NCI-H345 treated with DMSO at 0.1 percent for 48 hours (cell line): ENCODE measurements around the gene DACT2.
"Not testable (repeated sequence)": the region's sequence is repeated elsewhere in the genome, so short reads cannot be mapped to it uniquely, and the experiment has no call there.

Source experiments
- DNase-seq: peaks from one replicate; lab custom pipeline; 2025; ENCODE audit not compliant: unreplicated experiment; lab: John Stamatoyannopoulos, UW

The DACT2 gene

DNA sequence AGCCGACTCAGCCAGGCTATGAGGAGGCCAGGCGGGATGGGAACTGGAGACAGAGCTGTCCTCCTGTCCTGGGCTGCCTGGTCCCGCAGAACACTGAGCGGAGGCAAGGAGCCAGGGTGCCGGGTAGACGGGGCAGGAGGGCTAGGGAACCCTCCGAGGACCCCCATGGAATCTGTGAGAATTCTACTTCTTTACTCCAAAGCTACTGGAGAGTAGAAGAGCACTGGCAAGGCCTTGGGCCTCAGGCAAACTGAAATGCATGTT is 14.9 kb downstream of the DACT2 start:
- no peak for DNase-seq

DNA sequence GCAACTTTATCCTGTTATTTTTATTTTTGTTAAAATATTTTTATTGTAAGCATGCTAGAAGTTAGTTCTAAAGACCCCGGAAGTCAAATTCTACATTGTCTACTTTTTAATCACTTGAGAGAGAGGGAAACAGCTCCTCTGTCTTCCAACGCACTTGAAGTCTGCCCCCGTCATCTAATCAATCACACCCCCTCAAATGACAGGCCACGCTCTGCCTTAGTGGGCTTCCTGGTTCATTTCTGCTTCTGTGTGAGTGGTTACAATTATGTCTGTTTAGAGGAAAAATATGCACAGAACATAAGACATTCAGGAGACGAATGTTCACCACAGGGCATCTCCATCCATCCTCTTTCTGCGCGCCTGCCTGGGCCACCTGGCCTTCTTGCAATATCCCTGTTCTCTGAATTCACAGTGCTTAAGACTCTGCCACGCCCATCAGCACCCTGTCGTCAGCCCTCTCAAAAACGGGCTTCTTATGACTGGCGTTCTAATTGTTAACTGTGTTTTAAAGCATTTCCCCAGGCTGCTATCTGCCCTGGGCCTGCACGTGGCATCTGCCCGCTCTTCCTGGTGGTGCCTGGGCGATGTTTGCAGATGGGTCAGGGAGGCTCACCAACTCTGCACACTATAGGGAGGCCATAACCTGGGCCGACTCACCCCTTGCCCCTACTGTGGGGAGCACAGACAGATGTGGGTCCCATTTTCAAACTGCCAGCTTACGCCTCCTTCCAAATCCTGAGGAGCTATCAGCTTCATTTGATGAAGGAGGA is 15.4 kb downstream of the DACT2 start:
- no peak for DNase-seq

DNA sequence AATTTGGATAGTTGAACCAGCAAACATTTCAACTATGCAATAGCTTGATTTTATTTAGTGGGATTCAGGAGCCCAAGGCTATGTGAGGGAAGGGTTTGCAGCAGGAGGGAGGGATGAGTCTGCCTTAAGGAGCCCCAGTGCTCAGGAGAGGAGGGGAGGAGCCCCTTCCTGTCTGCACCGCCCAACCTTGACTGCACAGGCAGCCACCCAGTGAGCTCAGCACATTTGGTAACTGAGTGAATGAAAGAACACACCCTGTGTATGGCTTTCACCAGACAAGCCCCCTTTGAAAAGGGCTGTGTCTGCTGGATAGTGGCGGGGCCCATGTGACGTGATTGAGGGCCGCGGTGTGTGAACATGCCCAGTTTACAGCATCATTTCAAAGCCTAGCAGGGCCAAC is 17.0 kb downstream of the DACT2 start:
- DNase-seq, result no peak

DNA sequence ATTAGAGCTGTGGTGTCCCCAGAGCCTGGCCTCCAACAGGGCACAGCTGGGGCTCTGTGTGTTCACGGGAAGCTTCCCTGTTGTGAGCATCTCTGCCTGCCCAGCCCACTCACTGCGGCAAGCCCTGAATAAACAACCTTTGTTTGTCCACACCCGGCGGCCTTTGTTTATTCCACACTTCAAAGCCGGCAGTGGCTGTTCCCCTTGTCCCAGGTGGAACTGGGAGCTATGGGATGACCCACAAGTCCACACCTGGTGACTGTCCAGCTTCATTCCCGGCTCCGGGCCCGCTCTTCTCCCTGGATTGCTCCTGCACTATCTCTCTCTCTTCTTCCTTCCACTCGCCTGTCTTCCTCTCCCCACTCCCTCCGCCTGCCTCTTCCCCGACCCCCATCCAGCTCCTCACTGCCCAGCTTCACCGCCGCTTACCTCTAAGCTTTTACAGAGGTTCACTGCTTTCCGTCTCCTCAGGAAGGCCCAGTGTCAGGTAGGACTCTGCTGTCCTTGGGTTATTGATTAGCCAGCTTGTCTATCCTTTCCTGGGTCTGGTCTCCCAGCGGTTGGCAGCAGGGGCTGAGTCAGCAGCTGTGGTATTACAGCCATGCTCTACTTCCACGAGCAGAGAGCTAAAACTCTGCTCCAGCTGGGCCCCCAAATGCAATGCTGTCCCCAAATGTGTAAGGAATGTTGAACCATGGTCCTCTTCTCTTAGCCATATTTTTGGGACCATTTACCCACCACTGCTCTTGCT is 17.8 kb downstream of the DACT2 start:
- peak; percentile 87 for DNase-seq

DNA sequence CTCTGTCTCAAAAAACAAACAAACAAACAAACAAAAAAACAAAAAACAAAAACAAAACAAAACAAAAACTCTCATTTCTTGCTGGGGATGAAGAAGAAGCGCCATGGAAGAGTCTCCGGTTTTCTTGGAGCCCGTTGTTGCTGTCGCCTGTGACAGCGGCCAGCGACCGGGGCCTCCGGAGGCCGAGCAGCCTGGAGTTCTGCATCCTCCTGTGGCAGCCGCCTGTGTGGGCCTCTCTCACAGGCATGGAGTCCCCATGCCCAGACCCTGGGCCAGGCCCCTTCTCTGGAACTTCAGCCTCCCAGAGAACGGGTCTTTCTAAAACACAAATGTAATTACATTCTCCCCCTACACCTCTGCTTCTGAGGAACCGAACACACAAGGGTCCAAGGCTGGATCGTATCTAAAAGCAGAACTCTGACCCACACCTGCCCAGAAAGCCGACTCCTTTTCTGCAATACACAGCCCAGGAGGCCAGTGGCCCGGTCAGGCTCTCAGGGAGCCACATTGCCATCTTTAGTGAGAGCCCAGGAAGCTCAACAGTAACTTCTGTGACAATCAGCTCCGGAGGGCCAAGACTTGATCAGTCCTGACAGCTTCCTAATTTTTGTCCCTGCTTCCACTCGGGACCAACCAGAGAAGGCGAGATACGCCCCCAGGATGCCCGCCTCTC is 18.5 kb downstream of the DACT2 start:
- no peak for DNase-seq

DNA sequence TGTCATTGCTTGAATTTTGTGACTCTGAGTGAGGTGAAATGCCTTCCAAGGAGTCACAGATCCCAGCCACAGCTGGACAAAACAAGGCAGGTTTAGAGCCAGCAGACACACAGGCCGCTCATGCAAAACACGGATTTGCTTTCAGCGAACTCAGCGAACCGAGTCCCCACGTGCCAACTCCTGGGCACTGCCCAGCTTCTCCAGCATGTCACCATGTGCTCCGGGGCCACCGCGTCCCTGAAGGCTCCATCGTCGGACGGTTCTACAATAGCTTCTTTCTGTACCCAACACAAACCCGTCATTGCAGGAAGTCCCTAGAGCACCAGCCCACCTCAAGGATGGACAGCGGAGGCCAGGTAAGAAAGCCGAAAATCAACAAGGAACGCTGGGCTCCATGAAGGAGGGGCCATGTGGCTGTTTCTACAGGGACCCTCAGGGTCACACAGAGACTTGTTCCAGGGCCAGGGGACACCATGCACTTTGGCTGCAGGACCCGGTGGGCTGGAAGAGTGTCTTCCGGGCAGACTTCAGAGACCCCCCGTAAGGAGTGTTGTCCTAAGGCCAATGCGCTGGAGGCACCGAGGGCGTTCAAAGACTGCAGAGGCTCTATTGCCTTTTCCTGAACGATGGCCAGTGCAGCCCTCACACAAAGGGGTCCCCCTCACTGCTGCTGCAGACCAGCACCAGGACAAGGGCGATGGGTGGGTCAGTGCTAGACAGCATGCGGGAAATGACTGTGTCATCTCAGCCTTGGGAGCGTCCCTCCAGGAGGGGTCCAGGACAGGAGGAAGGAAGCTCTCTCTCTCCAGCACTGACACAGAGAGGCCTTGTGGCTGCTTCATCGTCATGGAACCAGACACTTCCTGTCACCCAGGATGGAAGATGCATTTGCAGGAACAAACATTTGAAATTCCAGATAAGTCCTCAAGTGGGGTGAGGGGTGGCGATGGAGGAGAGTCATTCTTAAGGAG is 19.8 kb downstream of the DACT2 start:
- no peak for DNase-seq

DNA sequence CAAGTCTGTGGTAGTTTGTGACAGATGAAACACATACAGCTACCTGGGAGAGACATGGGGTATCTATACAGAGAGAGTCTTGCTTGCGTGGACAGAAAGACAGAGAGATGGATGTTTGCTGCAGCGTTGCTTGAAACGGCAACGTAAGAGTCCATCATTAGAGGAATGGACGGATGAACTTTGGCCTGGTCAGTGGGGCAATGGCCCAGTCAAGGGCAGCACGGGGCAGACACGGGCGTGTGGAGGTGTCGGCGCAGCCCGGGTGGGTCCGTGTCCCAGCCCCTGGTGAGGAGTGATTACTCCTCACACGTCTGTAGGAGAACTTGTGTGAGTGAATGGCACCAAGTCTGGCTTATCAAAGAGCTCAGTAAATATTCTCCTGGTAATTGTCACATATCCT is 21.9 kb downstream of the DACT2 start:
- DNase-seq, result no peak

DNA sequence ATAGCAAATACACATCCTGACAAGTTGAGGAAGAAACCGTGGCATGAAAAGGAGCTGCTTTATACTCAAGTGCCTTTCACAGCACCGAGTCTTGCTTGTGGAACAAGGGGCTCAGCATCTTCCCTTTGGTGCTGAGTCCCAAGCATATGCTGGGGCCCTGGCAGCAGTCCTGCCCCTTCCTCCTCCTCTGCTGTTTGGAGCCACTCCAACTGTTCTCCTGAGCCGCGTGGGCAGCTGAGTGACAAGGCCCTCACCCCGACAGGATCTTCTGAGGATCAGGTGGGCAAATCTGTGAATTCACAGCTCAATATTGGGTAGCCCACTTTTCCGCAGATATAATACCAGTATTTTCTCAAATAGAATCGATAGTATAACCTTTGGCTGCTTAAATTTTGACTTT is 24.7 kb downstream of the DACT2 start:
- no peak for DNase-seq

DNA sequence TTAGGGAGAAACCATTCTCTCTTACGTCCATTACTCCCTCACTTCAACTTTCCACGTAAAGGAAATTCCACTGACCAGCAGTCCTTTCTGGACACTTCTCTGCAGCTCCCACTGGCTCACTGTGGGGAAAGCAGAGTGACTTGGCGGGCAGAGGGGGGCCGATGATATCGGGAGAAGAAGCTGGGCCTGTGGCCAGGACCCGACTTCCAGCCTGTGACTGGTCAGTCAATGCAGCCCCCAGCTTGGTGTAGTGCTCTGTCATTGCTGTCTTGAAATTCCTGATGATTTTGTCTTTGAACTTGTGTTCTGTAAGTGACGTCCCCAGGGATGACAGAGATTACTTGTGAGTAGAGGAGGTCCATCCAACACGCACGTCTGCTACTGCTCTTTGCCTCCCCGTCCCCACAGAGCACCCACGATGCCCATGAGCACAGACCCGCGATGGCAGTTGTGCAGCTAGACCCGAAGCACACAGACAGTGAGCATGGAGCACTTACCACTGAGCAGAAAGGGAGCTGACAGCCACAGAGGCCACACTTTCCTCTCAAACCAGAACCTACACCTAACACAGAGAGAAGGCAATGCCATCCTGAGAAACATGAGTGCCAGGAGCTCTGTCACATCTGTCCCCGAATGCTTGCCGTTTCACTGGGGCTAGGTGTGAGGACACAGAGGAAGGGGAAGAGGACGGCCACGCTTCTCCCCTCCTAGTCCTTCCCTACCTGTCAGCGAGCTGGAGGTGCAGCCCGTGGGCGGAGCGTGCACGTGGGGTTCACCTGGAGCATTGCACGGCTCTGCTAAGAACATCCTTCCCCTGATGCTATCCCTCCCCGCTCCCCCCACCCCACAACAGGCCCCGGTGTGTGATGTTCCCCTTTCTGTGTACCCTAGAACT is 25.7 kb downstream of the DACT2 start:
- DNase-seq, result no peak

DNA sequence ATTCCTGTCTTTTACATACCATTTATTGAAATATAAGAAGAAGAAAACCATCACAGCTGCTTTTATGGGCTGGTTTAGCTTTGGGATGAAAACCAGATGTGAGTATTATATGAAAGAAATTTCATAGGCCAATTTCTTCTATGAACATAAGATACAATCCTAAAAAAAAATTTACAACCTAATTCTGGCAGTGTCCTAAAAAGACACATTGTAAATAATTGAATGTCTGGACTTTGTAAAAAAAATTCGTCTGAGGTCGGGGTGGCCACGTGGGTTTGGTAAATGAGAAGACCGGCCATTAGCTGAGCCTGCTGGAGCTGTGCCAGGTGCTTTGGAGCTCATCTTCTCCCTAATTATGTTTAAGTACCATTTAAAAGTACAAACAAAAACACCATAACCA is 26.8 kb downstream of the DACT2 start:
- DNase-seq, result peak; percentile 46

DNA sequence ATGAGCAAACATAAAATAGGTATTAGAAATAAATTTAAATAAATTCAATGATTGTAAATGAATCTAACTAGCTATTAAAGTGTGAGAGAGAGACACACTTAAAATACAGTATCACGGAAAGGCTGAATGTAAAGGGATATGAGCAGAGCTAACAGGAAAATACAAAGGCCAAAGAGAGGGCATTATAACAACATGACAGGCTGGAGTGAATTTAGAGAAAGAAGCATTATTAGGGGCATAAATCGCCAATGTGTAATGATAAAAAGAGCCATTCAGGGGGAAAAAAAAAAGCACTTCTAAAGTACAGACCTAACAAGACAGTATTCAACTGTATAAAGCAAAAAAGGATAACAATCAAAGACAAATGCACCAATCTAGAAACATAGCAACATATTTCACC is 28.1 kb downstream of the DACT2 start:
- DNase-seq, result no peak

DNA sequence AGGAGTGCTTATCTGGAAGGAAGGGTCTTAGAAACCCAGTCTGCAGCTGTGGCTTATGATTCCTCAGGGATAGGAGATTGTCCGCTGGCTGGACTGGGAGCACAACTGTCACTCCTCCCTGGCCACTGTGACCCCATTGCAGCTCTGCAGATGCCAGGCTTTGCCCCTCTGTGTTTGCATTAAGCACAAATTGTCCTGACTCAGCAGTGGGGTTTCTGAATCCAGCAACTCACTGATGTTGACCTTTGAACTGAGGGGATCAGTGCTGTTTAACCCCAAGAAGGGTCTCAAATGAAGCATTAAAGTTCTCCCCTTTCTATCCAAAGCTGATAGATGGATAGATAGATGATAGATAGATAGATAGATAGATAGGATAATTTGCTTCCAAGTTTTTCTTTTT is 29.5 kb downstream of the DACT2 start:
- no peak for DNase-seq

DNA sequence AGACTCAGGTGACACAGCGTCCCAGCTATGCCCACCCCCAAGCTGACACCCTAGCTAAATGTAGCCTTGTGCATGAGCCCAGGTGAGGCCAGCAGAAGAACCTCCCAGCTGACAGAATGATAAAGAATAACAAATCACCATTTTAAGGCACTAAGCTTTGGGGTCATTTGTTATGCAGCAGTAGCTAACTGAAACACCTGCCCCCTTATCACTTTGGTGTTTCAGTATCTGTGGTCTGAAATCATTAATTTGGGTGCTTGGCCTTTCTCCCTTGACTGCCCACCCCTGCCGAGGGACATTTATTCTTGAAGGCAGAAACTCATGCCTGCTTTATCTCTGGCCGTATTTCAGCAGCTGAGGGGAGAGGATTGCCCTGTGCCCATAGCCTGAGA is 30.0 kb downstream of the DACT2 start:
- no peak for DNase-seq

DNA sequence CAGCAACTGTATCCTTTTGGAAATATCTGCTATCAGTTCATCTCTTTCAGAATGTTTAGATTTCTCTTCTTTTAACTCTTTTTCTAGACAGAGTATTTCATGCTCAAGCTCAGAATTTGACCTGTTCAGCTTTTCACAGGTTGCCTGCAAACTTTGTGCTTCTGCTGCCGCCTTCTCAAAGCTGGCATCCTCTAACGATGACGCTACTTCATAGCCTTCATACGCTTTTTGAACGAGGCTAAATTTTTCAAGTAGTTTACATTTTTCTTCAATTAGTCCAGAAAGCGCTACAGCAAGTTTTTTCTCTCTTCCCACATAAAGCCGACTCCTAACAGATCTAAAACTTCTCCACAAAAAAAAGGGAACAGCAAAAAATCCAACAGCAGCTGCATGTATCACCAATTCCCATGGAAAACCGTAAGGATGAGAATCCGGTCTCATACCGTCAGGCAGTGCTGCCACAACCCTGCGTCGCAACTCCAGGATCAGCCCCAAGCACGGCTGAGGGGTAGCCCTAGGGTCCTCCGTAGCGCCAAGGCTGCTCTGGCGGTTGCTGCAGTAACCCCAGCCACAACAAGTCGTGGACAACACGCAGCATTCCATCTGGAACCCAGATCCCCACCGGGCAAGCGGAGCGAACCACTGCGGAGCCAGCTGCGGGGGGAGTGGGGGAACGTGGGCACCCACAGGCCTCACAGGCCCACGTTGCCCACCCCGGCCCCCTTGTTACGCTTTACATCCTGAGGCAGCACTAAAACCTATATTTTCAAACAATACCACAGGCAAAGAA is 30.6 kb downstream of the DACT2 start:
- no peak for DNase-seq

DNA sequence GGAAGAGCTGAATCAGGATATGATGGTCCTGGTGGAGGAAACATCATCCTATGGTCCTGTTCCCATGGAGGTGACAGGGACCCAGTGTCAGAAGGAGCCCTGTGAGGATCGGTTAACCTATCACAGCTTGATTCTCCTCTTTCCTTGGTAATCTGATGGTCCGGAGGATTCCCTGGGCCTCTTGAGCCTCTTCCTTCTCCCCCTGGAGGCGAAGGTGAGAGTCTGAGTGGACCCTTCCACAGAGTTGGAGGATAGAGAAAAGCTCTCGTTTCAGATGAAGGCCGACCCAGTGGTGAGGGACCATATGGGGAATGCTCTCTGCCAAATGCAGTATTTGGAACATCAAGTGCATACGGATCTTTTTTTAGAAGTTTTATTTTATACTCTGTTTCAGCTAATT is 32.1 kb downstream of the DACT2 start:
- DNase-seq, result not testable (repeated sequence)

DNA sequence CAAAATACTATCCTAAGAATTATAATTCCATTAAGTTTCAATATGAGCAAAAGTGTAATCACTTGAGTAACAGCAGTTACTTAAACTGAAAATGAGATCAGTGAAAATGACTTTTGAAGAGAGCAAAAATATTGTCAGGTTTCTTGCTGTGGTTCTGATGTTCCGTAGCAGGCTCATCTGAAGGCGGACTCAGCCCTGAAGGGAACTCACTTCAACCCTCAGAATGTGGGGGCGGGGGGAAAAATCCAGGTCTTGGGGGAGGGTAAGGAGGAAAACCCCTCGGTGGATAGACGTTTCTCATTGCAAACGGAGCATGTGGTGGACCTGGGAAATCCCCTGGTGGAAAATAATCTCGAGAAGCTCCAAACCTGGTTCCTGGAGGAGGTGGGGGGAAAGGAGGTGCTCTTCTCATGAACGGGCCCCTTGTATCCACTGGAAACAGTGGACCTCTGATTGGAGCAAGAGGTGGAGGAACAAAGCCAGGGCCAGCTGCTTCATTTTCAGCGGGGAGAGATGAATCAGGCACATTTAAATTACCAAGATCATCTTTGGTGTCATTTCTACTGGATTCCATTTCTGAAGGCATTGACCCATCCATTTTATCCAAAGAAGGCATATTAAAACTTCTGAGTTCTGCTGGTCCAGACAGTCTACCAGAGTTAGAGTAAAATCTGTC is 32.7 kb downstream of the DACT2 start:
- not testable (repeated sequence) for DNase-seq

DNA sequence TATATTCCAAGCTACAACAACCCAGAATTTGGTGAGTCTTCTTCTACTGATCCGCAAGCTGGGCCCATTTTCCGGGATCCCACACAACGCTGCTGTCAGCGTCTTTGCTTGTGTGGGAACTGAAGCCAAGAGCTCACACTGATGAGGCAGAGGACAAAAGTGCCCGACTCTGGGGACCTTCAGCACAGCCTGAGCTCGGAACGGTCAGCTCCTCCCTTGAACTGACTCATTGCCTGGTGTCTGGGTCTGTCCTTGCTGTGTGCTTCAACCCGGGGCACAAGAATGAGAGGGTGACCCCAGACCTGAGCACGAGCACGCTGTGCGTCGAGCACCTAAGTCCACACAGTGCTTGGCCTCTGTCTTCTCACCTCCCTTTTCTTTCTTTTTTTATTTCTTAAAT is 33.5 kb downstream of the DACT2 start:
- no peak for DNase-seq

DNA sequence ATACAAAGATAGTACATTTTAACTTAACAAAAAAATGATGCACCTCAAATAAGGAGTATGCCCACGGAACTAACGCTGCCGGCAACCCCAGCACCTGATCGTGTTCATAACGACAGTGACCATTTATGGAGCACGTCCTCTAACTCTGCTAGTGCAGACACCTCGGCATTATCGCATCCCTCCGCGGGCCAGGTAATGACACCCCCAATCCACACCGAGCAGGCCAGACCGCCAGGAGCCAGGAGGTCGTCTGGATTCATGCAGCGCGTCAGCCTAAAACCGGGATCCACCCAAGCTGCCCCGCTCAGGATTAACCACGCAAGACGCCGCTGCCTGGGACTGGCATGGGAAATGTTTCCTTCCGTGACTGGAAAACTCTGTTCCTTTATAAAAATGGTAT is 34.1 kb downstream of the DACT2 start:
- DNase-seq, result no peak

DNA sequence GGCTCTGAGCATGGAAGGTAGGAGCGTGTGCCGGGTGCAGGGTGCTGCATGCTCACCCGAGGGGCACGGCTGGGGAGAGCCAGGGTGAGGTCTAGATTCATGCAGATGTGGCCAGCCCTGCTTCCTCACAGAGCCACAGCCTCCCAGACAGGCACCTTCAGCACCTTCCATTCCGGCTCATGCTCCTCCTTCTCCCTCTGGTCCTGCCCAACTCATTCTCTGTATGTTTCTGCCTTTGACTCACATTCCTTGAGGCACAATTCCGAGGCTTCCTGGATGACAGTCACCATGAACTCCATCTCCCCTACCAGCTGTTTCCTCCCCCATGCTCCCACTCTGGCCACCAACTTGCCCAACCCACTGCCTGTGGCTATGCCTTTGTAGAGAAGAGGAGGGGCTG is 35.4 kb downstream of the DACT2 start:
- no peak for DNase-seq
